GM18868 (cell line): ENCODE results near the gene NLGN4Y.

Experiments used
- ATAC-seq: cut with Tn5 transposase; IDR thresholded peaks from one replicate; pipeline ENCODE4 v1.9.1; 2021; ENCODE audit warnings: mild to moderate bottlenecking, moderate library complexity; ENCODE audit not compliant: unreplicated experiment

Gene NLGN4Y

DNA sequence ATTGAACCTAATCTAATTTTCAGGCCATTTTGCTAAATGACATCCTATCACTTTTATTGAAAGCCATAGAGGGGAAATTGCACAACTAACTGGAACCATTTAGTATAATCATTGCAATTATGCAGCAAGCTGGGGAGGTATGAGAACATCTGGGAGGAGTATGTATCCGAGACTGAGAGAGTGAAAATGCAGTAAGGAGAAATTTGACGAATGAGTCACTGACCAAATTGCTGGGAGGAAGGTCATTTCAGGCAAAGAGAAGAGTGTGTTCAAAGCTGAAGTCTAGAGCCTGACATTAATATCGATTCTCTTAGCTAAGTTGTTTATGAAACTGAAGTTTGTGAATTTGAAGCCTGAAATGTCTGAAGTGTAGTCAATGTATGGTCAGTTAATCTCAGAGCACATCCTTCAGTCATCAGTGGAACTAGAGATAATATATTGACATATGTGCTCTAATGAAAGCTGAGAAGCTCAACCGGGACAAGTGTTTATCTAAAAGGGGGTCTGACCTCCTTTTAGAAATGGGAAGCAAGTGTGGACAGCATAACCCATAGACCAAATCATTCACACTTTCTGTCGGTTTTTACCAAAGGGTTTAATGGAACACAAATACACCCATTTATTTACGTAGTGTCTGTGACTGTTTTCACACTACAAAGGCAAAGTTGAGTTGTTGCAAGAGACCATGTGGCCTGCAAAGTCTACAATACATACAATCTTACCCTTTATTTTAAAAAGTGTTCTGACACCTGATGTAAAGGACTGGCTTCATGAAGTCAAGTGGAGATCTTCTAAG is 120.0 kb downstream of the NLGN4Y start:
- ATAC-seq = no peak

DNA sequence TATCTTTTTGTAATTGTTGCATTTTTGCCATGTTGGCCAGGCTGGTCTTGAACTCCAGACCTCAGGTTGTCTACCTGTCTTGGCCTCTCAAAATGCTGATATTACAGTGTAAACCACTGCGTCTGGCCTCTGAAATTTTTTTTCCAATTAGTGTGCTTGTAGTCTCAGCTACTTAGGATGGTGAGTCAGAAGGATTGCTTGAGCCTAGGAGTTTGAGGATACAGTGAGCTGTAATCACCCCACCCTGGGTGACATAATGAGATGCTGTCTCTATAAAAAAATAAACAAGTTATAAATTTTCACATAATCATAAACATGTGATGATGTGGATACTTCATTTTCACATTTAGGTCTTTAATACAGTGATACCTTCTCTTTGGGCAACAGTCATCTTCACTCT is 154.9 kb downstream of the NLGN4Y start:
- no peak for ATAC-seq

DNA sequence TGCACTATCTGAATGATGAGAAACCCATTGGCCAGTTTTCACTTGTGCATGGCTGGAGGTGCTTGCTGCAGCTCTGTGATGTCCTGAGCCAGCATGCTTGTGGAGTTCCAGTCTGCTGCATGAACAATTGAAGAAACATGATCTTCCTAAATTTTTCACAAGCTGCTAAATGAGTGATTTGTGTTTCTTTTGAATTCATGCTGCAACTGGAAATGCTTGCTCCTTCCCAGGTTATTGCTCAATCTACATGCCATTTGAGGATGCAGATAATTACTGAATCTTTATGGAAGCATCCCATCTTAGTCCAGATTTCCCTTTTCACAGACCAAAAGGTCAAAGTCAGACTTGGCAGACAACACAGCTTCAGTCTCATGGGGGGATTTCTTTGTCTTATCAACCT is 170.2 kb downstream of the NLGN4Y start:
- no peak for ATAC-seq

DNA sequence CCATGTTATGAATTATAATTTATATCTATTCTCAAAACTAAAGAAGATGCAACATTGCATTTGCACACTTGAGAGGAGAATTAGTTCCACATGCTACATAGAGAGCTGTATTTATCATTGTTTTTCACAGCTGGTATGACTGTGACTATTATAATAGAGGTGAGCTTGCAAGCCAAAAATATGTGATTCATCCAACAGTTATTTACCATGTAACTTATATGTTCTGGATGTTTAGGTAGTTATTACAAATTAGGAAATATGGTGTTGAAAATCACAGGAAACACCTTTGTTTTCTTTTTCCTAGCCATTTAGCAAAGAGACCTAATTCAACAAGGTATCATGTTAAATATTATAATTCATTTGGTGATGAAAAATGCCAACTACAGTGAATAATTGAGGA is 183.8 kb downstream of the NLGN4Y start:
- ATAC-seq = no peak

DNA sequence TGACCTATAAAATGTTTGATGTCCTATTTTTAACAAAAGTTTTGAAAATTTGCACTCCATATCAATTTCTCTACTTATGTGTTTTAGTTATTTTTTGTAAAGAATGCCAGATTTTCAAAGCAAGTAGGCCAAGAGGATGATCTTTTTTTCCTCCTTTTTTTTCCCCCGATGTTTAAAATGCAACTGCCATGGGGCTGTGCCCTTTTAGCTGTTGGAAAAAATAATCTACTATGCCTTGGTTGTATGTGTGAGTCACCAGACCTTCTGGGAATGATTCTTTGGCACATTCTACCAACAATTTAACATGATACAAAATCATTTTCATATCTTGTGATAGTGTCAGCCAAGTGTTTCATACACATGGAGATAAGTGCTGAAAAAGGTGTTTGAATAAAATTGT is 217.3 kb downstream of the NLGN4Y start:
- no peak for ATAC-seq

DNA sequence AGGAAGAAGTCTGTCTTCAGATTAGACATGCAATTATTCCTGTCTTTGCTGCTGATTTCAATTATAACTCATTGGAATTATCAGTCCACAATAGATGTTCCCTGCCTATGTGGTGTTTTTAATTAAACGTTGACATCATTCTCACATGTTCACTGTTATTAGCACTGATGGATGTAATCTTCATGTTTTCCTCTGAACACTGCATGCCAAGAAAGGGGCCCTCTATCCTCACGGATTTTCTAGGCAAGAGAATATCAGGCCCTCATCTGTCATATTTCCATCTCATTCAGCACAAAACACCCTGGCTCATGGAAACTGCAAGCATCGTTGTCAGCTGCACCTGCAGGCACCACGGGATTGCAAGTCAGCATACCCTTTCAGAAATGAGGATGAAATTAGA is 224.0 kb downstream of the NLGN4Y start:
- ATAC-seq = no peak

DNA sequence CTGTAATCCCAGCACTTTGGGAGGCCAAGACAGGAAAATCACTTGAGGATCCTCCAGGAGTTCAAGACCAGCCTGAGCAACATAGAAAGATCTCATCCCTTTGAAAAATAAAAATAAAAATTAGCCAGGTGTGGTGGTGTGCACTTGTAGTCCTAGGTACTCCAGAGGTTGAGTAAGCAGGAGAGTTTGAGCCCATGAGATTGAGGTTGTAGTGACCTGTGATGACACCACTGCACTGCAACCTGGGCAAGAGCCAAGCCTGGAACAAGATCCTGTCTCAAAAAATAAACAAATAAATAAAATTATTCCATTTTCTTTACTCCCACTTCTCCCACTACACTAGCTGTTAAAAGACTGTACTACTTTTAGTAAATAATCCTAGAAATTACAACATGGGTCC is 231.2 kb downstream of the NLGN4Y start:
- ATAC-seq = no peak

DNA sequence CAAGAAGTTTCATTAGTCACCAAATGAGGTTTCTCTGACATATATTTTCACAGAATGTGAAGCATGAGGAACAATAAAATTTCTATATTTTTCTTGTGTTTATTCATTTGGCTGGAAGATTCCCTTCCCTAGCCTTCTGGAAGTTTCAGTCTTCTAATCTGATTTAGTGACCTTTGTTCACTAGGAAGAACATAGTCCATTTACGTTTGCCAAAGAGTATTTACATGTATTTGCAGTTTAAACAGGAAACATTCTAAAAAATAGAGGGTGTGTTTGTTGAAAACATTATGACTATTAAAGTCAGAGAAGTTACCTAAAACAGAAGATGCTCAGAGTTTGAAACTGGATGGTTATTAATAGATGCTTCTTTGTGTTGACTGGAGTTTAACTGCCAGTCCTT is 238.6 kb downstream of the NLGN4Y start:
- no peak for ATAC-seq

DNA sequence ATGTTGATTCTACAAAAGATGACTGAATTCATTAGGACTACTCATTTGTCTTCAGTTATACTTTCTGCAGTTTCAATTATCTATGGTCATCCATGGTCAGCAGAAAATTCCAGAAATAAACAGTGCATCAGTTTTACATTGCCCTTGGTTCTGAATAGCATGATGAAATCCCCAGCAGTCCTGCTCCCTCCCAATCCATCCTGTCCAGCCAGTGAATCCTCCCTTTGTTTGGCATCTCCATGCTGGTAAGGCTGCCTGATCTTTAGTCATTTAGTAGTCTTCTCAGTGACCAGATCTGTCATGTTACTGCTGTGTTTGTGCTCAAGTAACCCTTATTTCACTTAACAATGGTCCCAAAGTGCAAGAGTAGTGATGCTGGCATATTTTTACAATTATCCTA is 239.3 kb downstream of the NLGN4Y start:
- ATAC-seq = no peak

DNA sequence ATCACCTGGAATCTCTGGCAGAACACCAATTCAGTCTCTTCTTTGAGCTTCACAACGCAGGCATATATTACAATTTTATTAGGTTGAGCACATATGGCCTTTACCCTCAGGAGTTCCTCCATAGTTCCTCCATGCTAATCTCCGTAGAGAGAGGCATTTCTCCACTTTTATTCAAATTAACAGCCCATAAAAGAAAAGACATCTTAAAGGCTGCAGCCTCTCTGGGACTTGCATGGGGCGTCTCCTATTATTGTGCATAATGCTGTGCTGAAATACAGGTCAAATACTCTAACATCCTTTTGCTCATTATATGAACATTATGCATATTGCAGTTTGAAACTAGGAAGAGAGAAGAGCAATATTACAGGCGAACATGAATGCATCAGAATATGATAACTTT is 253.9 kb downstream of the NLGN4Y start:
- ATAC-seq = no peak

DNA sequence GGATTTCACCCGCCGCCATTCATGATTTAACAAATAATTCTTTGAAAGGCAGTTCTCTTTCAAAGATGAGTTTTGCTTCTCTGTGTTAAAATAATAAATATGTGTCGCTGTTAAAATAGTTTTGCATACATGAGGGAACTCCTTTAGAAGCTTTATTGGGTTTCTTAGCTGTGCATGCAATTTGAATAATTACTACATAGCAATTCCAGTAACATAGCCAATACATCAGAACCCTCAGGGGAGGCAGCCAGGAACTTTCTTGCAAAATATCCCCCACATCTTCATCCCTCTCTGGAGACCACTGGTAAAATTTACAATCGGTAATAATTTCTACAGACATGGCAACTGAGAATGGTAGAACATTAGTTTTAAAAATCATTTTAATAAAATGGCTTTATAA is 268.8 kb downstream of the NLGN4Y start:
- no peak for ATAC-seq

DNA sequence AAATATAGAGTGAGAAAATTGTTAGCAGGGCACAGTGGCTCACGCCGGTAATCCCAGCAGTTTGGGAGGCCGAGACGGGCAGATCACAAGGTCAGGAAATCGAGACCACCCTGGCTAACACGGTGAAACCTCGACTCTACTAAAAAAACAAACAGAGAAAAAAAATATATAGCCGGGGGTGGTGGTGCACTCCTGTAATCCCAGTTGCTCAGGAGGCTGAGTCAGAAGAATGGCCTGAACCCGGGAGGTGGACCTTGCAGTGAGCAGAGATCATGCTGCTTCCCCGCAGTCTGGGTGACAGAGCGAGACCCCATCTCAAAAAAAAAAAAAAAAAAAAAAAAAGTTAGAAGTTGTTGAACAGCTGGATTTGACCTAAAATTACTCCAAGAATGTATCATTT is 269.3 kb downstream of the NLGN4Y start:
- no peak for ATAC-seq

DNA sequence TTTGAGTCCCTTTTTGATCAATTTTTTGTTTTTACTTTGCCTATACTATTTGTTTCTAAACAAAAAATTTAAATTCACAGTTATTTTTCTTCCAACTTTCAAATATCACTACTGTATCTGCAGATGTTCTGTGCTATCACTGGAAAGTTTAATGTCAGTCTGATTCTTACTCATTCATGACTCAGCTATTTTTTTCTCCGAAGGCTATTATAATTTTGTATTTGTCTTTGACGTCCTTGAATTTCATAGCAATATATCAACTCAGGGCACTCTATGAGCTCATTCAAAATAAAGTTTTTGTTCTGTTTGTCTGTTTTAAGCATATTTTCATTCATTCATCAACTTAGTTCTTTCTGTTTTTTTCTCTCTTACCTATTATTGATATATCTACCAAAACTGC is 273.7 kb downstream of the NLGN4Y start:
- no peak for ATAC-seq

DNA sequence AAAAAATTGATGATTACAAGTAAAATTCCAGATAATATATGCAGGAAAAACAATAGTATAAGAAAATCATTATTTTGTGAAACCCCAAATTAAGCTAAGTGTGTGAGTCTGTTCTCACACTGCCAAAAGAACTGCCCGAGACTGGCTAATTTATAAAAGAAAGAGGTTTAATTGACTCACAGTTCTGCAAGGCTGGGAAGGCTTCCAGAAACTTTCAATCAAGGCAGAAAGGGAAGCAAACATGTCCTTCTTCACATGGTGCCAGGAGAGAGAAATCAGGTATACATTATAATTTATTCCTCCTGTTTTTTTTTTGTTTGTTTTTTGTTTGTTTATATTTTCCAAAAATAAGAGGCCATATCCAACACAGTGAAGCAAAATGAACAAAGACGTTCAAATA is 276.8 kb downstream of the NLGN4Y start:
- no peak for ATAC-seq

DNA sequence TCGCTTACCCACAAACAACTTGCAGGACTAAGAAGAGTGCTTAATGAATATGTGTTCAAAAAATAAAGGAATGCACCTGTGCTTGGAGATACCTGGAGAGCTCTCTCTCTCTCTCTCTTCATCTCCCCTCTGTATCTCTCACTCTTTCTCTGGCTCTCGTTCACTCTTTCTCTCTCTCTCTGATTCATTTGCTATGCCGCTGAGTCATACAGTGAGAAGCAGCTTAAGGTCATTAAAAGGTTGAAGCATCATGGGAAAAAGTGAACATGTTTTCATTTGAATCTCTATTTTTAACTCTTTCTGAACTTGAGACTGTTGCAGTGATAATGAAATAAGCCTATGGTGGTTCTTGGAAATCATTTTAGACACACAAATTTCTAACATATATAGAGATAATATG is 277.8 kb downstream of the NLGN4Y start:
- no peak for ATAC-seq

DNA sequence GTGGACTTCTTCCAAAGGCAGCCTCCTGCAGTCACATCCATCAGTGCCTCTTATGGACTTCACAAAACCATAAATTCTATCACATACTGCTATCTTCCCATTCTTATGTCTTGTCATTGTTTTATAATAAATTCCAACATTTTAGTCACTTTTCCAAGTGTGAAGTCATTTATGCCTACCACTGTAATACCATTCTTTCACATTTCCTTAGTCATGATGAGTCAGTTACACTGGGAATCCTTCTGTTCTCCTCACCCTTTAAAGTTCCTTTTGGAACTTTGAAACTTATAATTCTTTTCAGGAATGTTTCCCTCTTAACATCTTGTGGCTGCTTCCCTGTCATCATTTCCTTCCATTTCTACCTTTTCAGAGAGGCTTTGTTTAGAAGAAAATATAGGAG is 279.7 kb downstream of the NLGN4Y start:
- ATAC-seq = no peak

DNA sequence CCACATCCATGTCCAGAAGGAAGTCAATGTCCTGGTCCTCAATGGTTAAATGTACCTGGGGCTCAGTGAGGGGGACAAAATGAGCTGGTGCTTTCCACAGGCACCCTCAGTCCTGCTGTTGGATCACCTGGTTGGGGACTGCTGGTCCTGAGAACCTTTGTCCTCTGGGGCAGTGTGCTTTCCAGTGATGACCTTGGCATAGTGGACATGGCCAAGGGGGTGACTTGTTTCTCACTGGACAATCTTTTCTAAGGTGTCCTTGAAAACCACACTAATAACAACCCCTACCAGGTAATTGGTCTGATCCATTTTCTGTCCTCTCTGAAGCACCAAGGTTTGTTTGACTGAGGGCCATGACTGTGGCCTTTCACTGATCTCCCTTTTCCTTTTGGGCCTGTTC is 294.1 kb downstream of the NLGN4Y start:
- ATAC-seq = no peak

DNA sequence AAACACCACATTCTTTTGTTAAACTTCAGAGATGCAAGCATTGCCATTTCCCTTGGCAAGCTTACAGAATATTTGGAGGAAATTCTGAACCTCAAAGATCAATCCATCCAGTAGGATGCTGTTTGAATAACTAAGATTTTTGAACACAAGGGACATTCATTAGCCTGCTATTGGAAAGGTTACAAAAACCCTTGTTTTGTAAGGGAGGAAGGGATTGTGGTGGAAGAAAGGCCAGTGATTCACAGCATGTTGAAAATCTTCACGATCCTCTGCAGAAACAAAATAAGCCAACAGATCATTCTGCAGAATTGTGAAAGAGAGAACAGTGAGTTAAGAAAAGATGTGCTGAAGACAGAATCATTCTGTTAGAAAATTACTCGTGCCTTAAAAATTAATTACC is 297.9 kb downstream of the NLGN4Y start:
- no peak for ATAC-seq

DNA sequence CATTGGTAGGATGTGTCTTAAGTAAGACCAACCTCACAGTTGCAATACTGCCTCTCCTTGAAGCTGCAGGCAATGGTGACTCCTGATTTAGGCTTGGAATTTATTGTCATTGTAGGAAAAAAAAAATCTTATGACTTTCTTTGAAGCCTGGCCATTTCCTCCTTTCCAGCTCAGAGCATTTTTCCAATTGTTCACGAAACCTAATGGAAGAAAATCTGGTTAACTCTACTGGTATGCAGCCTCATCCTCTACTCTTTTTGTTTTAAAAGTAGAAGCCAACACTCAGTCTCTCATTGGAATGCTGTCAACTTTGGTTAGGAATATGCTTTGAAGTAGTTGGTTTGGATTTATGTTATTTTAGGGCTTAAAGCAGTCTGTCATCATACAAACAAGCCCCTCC is 298.6 kb downstream of the NLGN4Y start:
- no peak for ATAC-seq

DNA sequence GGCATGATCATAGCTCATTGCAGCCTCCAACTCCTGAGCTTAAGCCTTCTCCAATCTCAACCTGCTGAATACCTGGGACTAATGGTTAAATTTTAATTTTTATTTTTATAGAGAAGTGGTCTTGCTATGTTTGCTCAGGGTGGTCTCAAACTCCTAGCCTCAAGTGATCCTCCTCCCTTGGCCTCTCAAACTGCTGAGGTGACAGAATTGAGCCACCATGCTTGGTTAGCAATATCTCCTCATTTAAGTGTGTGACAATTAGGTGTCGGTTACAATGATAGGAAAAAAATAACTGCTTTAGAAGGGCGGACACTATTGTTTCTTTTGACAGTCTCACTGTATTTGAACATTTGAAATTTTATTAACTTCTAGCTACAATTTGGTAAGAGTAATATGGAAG is 300.3 kb downstream of the NLGN4Y start:
- ATAC-seq = no peak

DNA sequence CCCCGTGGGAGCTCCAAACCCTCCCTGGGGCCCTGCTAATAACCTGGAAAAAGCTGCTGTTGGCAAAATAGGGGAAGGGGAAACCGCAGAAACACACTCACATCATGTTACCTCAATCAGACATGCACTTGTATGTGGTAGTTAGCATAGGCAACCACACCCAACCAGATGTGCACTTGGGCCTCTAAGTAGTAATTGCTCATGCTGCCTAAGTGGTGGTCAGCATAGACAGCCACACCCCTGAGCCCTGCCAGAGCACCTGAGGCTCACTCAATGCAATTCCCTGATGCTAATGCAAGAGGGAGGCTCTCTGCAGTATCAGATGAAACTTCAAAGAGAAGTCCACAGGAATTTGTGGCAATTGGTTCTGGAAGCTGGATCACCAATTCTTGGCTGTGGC is 301.4 kb downstream of the NLGN4Y start:
- ATAC-seq = no peak

DNA sequence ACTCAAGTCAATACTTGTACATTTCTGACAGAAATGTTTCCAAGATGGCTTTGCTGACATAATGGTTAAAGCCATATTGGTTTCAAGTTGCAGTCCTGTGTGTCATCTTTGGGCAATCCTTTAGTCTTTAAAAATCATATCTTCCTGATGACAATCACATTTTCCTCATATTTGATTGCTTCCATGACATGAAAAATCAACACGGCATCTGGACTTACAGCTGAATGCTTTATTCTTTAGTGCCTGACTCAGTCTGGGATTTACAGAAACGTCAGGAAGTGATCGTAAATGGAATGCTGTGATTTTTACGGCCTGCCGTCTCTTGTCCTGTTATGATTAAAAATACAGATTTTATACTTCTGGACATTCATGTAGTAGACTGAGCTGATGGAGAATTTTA is 304.2 kb downstream of the NLGN4Y start:
- no peak for ATAC-seq

DNA sequence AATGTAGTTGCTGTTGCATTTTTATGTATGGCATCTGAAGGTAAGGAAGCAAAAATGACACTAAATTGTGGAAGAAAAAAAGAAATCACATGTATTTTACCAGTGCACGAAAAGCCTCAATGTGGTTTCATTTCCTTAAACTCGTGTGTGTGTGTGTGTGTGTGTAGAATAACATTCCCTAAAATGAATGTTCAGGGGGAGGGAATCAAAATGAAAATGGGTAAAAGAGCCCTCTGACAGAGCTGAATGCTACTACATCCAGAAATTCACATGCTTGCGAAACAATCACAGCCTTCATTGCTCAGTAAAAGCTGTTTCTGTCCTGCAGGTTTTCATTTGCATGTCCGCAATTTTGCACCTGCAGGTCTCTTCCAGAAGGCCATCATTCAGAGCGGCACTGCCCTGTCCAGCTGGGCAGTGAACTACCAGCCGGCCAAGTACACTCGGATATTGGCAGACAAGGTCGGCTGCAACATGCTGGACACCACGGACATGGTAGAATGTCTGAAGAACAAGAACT is 305.1 kb downstream of the NLGN4Y start:
- ATAC-seq = no peak
